ENCODE measurements around the gene LRRC26.

Gene LRRC26

GRCh38 chr9:137171149-137171900 is 1.5 kb upstream of the LRRC26 start:
- no peak overlapping the region for H3K4me3 ChIP-seq (ENCODE audit: low read depth, low read length)
- ChIA-PET CTCF (interaction anchor here (0.7 to 1.8 kb wide), 3 partner anchors 21 to 65 kb away, joined by 3 to 4 read pairs (median 4); no protein-coding TSS in a partner anchor), POLR2A (interaction anchor here (0.6 to 1.2 kb wide), 3 partner anchors 42 to 70 kb away, joined by 3 to 4 read pairs (median 3); partner anchors contain the start of gene TUBB4B)
- DNase-seq (ENCODE audit: low read depth, low spot score), result no peak
- no peak for TF ChIP-seq CTCF (IDR thresholded peaks at IDR 0.05; ENCODE audit: insufficient read depth, low read length, missing control alignments)

DNA sequence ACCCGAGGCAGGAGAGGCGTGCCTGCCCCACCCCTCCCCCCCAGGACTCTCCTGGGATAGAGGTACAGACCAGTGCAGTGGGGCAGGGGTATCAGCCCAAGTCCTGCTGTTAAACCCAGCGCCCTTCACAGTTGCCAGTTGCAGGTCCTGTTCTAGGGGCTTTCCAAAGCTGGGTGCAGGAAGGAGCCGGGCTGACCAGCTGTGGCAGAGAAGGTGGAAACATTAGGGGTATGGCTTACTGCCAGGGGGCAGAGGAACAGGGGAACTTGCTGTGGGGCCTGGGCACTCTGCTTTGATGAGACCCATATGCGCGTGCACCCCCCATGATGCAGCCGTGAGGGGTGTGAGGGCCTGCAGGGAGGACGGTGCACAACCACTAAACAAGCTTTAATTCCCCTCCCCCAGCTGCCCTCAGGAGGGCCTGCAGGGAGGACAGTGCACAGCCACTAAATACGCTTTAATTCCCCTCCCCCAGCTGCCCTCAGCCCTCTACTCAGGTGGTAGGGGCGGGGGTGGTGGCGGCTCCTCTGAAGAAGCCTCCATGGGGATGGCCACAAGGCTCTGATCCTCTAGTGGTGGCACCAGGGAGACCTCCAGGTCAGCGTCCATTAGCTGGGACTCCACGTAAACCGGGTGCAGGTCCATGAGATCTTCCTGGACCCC is 766 bp upstream of the LRRC26 start:
- ChIA-PET POLR2A (interaction anchor here (0.6 to 1.2 kb wide), 3 partner anchors 41 to 70 kb away, joined by 3 to 4 read pairs (median 3); partner anchors contain the start of gene TUBB4B), CTCF (interaction anchor here (0.7 to 1.8 kb wide), 3 partner anchors 8 to 66 kb away, joined by 3 to 7 read pairs (median 4); no protein-coding TSS in a partner anchor)
- no peak for TF ChIP-seq CTCF (IDR thresholded peaks at IDR 0.05; ENCODE audit: insufficient read depth, low read length, missing control alignments)
- no peak for DNase-seq (ENCODE audit: low read depth, low spot score)
- no peak overlapping the region for H3K4me3 ChIP-seq (ENCODE audit: low read depth, low read length)

- ChIA-PET POLR2A (no interaction called here), CTCF (interaction anchor here (1.6 to 1.8 kb wide), 2 partner anchors 9 to 67 kb away, joined by 4 to 7 read pairs; no protein-coding TSS in a partner anchor)
- no peak overlapping the region; the same call in 1 of the 2 replicates for H3K4me3 ChIP-seq (ENCODE audit: low read depth, low read length)
- no peak for DNase-seq (ENCODE audit: low read depth, low spot score)
- no peak for TF ChIP-seq CTCF (IDR thresholded peaks at IDR 0.05; ENCODE audit: insufficient read depth, low read length, missing control alignments)
Measured at GRCh38 chr9:137168904-137169856, 671 bp downstream of the LRRC26 start.

GRCh38 chr9:137168573-137168903 is 1.3 kb downstream of the LRRC26 start:
- POLR2A ChIA-PET, result no interaction called here
- DNase-seq (ENCODE audit: low read depth, low spot score), result no peak
- no peak overlapping the region for H3K4me3 ChIP-seq (ENCODE audit: low read depth, low read length)
- CTCF ChIA-PET, result no interaction called here
- no peak for TF ChIP-seq CTCF (IDR thresholded peaks at IDR 0.05; ENCODE audit: insufficient read depth, low read length, missing control alignments)

GRCh38 chr9:137167747-137168572 is 1.9 kb downstream of the LRRC26 start:
- TF ChIP-seq CTCF (IDR thresholded peaks at IDR 0.05; ENCODE audit: insufficient read depth, low read length, missing control alignments), result no peak
- ChIA-PET CTCF (no interaction called here), POLR2A (no interaction called here)
- no peak overlapping the region for H3K4me3 ChIP-seq (ENCODE audit: low read depth, low read length)
- no peak for DNase-seq (ENCODE audit: low read depth, low spot score)

Measured in AG04449 (cell line).